Heart left ventricle (tissue), 13 donors: ENCODE measurements around the gene GPRASP2.

ENCODE experiments used
- POLR2A ChIP-seq, 2 donors: fragments of 450-650 bp; IDR thresholded peaks; one replicate each; pipeline ENCODE4 v1.6.1; 2017; ENCODE audit warnings: antibody characterized with exemption in 2 of 2, mild to moderate bottlenecking in 2 of 2, moderate library complexity in 2 of 2
- TF ChIP-seq, protein P1 (sequence below), 12 donors: fragments of 200-600 bp; sonication (generic) in 4 of 12; IDR thresholded peaks; one replicate each; pipeline versions ENCODE4 v1.5.0 to v1.8.0; 2018 to 2022; ENCODE audit warnings: antibody characterized with exemption in 12 of 12, mild to moderate bottlenecking in 5 of 12
- donor health status: ischemic (EF 13 %, LVEDD 7.1; RV severe dilation, severe dysfunction).
- donor health status: DM: no; HTN: yes; CAD: no.
- donor health status: DM: no; HTN: no; CAD: no.
- donor health status: ischemic (EF 25% LVEDD 6.9; RV normal size, moderate dysfunction).
- donor health status: ischemic (EF 25% LVEDD 5.7; RV mildly dilated, moderate dysfunction).
- donor health status: ischemic (EF 35%, LVEDD 5.7; RV mildly dilated, moderate dysfunction).
- donor health status: nonischemic (EF 11% LVEDD 7.7; RV severe dilation, severe dysfunction).
- donor health status: DM: yes; HTN: yes; CAD: no.
- donor health status: PGD.
- donor health status: ischemic (EF 29% LVEDD 5.4; RV normal size, mild dysfunction).
- donor health status: nonischemic (EF 23%, LVEDD 6.1; RV moderate dilation, normal function).

DNA sequence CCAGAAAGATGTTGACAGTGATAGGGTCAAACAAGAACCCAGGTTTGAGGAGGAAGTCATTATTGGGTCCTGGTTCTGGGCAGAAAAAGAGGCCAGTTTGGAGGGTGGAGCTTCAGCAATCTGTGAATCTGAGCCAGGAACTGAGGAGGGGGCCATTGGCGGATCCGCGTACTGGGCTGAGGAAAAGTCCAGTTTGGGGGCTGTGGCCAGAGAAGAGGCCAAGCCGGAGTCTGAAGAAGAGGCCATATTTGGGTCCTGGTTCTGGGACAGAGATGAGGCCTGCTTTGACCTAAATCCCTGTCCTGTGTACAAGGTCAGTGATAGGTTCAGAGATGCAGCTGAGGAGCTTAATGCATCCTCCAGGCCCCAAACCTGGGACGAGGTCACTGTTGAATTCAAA, 3.7 kb downstream of the GPRASP2 start:
- TF ChIP-seq, protein P1, sequence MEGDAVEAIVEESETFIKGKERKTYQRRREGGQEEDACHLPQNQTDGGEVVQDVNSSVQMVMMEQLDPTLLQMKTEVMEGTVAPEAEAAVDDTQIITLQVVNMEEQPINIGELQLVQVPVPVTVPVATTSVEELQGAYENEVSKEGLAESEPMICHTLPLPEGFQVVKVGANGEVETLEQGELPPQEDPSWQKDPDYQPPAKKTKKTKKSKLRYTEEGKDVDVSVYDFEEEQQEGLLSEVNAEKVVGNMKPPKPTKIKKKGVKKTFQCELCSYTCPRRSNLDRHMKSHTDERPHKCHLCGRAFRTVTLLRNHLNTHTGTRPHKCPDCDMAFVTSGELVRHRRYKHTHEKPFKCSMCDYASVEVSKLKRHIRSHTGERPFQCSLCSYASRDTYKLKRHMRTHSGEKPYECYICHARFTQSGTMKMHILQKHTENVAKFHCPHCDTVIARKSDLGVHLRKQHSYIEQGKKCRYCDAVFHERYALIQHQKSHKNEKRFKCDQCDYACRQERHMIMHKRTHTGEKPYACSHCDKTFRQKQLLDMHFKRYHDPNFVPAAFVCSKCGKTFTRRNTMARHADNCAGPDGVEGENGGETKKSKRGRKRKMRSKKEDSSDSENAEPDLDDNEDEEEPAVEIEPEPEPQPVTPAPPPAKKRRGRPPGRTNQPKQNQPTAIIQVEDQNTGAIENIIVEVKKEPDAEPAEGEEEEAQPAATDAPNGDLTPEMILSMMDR (IDR thresholded peaks at IDR 0.05): no peak
- no peak for TF ChIP-seq POLR2A (IDR thresholded peaks at IDR 0.05)
